Fibroblast of villous mesenchyme (primary cell): Measurements from ENCODE around the gene BLTP3A. TPM values are rescaled to one million over a fixed set of nuclear protein-coding genes. Genes with fewer than 3 reads are reported as not detected.
A peak's percentile ranks its signal among the peaks of the same experiment; 100 is the strongest.
"Not testable (repeated sequence)": the region's sequence is repeated elsewhere in the genome, so short reads cannot be mapped to it uniquely, and the experiment has no call there.

Experiments
- DNase-seq: peaks from one replicate; pipeline ENCODE4 v3.0.0-alpha.2; 2010; ENCODE audit warnings: low read depth
- H3K4me3 ChIP-seq: 2 replicates; pipeline ENCODE4 v1.5.1; 2011; ENCODE audit warnings: low read depth, mild to moderate bottlenecking, low read length
- total RNA-seq: library from RNA; depleted of rRNA; stranded (reverse); fragments of >200 nt; gene quantifications from 2 replicates; pipeline ENCODE4 v1.2.3, GENCODE V29; 2012
- TF ChIP-seq, protein P1 (sequence below): IDR thresholded peaks from 2 replicates; pipeline ENCODE4 v1.5.1; 2012; ENCODE audit warnings: low read depth, mild to moderate bottlenecking, low read length; ENCODE audit not compliant: insufficient read depth

BLTP3A gene
- total RNA-seq, 1 donor = 12.5 TPM

DNA sequence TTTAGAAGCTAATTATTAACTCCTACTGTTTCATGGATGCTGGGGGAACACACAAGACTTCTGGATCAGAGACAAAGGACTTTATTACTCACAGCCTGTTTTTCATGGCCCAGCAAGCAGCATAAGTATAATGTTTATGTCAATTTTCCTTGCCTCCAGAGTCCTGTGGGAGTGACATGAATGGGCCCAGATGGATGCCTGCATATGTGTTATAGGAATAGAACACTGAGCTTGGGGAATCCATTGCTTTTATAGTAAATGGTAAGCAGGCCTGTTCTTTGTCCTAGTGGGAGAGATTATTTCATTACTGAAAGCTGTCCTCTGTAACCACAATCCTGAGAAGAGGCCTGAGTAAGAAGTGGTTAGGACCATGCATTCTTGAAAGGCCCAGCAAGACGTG lies 25.6 kb downstream of the BLTP3A start:
- no peak overlapping the region for H3K4me3 ChIP-seq
- TF ChIP-seq, protein P1, sequence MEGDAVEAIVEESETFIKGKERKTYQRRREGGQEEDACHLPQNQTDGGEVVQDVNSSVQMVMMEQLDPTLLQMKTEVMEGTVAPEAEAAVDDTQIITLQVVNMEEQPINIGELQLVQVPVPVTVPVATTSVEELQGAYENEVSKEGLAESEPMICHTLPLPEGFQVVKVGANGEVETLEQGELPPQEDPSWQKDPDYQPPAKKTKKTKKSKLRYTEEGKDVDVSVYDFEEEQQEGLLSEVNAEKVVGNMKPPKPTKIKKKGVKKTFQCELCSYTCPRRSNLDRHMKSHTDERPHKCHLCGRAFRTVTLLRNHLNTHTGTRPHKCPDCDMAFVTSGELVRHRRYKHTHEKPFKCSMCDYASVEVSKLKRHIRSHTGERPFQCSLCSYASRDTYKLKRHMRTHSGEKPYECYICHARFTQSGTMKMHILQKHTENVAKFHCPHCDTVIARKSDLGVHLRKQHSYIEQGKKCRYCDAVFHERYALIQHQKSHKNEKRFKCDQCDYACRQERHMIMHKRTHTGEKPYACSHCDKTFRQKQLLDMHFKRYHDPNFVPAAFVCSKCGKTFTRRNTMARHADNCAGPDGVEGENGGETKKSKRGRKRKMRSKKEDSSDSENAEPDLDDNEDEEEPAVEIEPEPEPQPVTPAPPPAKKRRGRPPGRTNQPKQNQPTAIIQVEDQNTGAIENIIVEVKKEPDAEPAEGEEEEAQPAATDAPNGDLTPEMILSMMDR = no peak
- no peak for DNase-seq

DNA sequence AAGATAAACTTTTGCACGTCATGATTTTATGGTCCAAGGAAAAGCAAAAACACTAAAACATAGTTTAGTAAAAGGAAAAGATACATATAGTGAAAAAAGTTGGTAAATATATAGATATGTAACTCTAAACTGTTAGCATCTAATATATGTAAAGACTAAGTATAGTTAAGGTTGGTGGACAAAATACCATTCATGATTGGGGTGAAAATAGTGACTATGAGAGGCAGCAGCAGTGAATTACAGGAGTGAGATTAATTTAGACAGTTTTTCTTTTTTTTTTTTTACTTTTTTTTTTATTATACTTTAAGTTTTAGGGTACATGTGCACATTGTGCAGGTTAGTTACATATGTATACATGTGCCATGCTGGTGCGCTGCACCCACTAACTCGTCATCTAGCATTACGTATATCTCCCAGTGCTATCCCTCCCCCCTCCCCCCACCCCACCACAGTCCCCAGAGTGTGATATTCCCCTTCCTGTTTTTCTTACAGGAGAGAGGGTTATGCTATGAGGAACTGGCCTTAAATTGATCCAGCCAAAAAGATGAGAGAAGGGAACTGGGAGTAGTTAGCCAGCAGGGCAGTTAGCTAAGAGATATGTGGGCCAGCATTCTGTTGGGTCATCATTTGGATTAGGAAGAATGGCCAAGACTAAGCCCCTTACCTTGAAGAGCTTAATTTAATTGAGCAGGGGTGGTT lies 27.1 kb downstream of the BLTP3A start:
- DNase-seq, H3K4me3 ChIP-seq: not testable (repeated sequence)

DNA sequence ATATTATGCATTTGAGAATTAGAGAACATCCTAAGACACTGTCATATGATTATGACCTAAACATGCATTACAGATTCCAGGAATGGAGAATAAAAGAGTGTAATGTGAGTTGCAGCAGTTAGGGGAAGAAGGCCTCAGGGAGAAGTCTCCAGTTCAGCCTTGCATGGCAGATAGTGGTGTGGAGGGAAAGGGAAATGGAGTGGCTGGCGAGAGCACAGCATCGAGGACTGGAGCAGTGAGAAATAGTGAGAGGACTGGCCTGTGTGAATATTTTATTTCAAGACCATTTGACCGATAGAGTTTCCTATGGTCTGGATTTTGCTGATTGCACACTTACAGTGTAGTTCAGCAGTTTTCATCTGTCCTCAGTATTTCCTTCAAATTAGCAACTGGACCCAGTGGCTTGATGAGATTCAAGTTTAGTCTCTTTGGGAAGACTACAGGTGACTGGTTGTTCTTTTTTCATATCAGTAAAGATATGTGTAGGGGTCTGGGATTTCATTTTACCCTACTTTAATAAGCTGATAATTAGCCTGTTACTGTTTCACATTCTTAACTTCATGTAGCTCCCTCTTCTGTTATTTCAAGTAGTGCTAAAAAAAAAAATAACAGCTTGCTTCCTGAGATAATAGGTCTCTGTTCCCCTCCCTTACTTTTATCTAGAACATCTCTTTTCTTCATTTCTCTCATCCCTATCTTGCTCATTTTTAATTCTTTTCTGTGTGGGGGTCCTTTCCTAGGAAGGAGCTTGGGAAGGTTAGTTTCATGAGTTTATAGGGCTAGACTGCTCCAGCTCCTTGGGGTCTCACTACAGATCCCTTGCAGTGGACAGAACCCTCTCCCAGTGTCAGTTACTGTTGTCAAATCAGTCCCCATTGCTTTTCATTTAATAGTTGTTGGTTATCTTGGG lies 27.9 kb downstream of the BLTP3A start:
- TF ChIP-seq, protein P1 = no peak
- H3K4me3 ChIP-seq = no peak overlapping the region
- no peak for DNase-seq

DNA sequence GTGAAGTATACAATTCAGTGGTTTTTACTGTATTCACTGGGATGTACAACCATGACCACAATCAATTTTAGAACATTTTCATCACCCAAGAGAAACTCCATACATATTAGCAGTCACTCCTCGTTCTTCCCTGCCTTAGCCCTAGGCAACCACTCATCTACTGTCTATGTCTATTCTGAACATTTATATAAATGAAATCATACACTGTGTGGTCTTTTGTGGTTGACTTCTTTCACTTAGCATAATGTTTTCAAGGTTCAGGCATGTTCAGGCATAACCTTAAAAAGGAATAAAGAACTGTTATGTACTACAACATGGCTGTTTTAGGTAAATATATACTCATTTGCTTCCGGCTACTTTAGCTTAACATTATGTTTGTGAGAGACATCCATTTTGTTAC lies 37.3 kb downstream of the BLTP3A start:
- no peak overlapping the region for H3K4me3 ChIP-seq
- TF ChIP-seq, protein P1 = no peak
- DNase-seq = no peak

DNA sequence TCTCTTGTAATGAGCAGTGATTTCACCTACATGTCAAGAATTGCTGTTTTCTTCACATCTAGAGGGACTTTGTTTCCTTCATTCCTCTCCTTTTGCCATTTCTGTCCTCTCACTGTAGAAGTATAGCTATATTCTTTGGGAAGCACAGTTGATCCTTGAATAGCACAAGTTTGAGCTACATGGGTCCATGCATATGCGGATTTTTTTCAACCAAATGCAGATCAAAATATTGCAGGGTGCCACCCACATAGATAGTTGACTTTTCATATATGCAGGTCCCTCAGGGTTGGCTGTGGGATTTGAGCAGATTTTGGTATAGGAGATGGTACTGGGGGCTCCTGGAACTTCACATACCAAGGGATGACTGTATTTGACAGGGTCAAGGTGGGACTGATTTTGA lies 41.1 kb downstream of the BLTP3A start:
- H3K4me3 ChIP-seq = no peak overlapping the region
- no peak for DNase-seq
- TF ChIP-seq, protein P1 = no peak

DNA sequence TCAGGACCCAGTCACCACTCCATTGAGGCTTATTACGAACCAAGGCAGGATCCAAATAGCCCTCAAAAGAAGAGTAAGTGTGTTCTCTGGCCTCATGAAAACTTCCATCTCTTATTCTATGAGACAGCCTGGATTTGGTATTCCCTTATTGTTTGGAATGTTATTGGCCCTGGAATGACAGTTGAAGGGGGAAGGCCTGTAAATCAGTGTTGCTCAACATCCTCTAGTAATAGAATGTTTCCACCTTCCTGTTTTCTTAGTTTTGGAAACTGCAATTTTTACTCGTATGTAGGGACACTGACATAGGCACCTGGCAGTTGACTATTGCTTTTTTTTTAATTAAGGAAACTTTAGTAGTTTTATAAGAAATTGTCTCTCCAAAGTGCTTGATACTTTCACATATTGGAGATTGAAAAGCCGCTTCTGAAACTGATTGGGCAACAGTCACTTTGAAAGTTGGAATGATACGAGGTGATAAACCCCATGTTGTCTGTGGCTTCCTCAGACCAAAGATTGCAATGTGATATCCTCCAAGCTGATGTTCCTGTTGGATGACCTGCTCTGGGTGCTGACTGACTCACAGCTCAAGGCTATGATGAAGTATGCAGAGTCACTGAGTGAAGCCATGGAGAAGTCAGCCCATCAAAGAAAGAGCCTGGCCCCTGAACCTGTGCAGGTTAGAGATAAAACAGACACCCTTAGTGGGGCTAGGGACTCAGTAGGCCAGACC lies 43.1 kb downstream of the BLTP3A start:
- DNase-seq = peak; percentile 70
- no peak overlapping the region for H3K4me3 ChIP-seq
- TF ChIP-seq, protein P1 = no peak

DNA sequence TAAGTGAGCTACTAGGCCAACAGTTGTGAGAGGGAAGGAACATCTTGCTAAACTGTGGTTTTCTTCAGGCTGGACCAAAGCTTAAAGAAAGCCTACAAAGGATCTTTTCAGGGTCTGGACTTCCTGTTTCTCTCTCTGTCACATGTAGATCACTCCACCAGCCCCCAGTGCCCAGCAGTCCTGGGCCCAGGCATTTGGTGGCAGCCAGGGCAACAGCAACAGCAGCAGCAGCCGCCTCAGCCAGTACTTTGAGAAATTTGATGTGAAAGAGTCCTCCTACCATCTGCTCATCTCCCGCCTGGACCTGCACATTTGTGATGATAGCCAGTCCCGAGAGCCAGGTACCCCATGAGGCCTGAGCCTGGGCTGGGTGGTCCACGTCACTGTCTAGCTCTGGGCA lies 44.1 kb downstream of the BLTP3A start:
- DNase-seq = no peak
- TF ChIP-seq, protein P1 = no peak
- no peak overlapping the region for H3K4me3 ChIP-seq
